Ovary (tissue), 3 donors: ENCODE results near the gene RRH.

ENCODE experiments used
- POLR2A ChIP-seq: fragments of 450-650 bp; IDR thresholded peaks from one replicate; pipeline ENCODE4 v1.6.1; 2017; ENCODE audit warnings: antibody characterized with exemption, mild to moderate bottlenecking, moderate library complexity
- TF ChIP-seq, protein P1 (sequence below), 3 donors: fragments of 450-650 bp in 2 of 3; fragments of 200-600 bp in 1 of 3; IDR thresholded peaks; one replicate each; pipeline versions ENCODE4 v1.5.1 to v1.8.0; 2016 to 2022; ENCODE audit warnings: antibody characterized with exemption in 3 of 3, mild to moderate bottlenecking in 1 of 3
- donor health status: DM: no; HTN: no; CAD: no.

DNA sequence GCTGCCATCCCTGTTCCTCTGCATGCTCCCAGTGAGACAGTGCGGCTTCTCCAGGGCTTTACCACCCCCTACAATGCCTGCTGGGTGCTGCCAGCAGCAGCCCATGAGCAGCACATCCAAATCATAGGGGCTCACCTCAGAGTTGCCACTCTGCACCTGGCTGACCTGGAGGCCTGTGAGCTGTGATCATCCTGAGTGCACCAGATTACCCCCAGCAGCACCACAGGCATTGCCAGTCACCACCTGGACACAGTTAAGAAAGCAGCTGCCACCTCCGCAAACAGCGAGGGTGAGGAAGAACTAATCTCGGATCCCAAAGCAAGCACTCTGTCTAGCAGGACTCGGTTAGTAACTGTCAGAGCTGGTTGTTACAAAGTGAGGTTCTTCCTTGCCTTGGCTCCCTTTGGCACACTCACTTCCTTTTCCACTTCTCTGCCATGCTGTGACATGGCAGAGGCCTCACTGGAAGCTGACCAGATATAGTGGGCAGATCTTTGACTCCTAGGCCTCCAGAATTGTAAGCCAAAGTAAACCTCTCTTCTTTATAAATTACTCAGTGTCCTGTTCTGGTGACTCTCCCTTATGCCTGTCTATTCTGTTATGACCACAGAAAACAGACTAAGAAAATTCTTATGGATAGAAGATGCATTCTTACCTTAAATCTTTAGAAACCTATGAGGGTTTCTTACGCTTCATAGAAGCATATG is 45.3 kb downstream of the RRH start:
- TF ChIP-seq POLR2A: no peak
- TF ChIP-seq, protein P1, sequence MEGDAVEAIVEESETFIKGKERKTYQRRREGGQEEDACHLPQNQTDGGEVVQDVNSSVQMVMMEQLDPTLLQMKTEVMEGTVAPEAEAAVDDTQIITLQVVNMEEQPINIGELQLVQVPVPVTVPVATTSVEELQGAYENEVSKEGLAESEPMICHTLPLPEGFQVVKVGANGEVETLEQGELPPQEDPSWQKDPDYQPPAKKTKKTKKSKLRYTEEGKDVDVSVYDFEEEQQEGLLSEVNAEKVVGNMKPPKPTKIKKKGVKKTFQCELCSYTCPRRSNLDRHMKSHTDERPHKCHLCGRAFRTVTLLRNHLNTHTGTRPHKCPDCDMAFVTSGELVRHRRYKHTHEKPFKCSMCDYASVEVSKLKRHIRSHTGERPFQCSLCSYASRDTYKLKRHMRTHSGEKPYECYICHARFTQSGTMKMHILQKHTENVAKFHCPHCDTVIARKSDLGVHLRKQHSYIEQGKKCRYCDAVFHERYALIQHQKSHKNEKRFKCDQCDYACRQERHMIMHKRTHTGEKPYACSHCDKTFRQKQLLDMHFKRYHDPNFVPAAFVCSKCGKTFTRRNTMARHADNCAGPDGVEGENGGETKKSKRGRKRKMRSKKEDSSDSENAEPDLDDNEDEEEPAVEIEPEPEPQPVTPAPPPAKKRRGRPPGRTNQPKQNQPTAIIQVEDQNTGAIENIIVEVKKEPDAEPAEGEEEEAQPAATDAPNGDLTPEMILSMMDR (IDR thresholded peaks at IDR 0.05): no peak
